MM.1S (cell line): Measurements from ENCODE around the gene LZTS3.

ENCODE experiments used
- DNase-seq: peaks from one replicate; pipeline ENCODE4 v3.0.0-alpha.2; 2015
- H2AFZ ChIP-seq: fragments of 300-600 bp; sonication (generic); 2 replicates; pipeline ENCODE4 v1.6.0; 2016; ENCODE audit warnings: antibody characterized with exemption, low read length
- H3F3A ChIP-seq: fragments of 300-600 bp; sonication (generic); 2 replicates; pipeline ENCODE4 v1.6.1; 2016; ENCODE audit warnings: mild to moderate bottlenecking, antibody characterized with exemption, low read length, moderate library complexity, mixed read lengths; ENCODE audit not compliant: insufficient read depth
- H3K27ac ChIP-seq: fragments of 300-600 bp; sonication (generic); 2 replicates; pipeline ENCODE4 v1.5.1; 2016; ENCODE audit warnings: mild to moderate bottlenecking, low read length
- H3K27me3 ChIP-seq: fragments of 300-600 bp; sonication (generic); replicated peaks from 2 replicates; pipeline ENCODE4 v1.6.0; 2016; ENCODE audit warnings: low read length; ENCODE audit not compliant: insufficient read depth
- H3K36me3 ChIP-seq: fragments of 300-600 bp; sonication (generic); replicated peaks from 2 replicates; pipeline ENCODE4 v1.6.1; 2016; ENCODE audit warnings: mild to moderate bottlenecking, low read length, mixed read lengths; ENCODE audit not compliant: insufficient read depth
- H3K4me1 ChIP-seq: fragments of 300-600 bp; sonication (generic); 2 replicates; pipeline ENCODE4 v1.6.1; 2016; ENCODE audit warnings: low read length, mixed read lengths
- H3K4me2 ChIP-seq: fragments of 300-600 bp; sonication (generic); 2 replicates; pipeline ENCODE4 v1.6.0; 2016; ENCODE audit warnings: low read depth, low read length
- H3K4me3 ChIP-seq: fragments of 300-600 bp; sonication (generic); 2 replicates; pipeline ENCODE4 v1.5.1; 2016; ENCODE audit warnings: low read length, mixed read lengths
- H3K79me2 ChIP-seq: fragments of 300-600 bp; sonication (generic); 2 replicates; pipeline ENCODE4 v1.6.1; 2016; ENCODE audit warnings: mixed run types, low read length, mixed read lengths
- H3K9ac ChIP-seq: fragments of 300-600 bp; sonication (generic); 2 replicates; pipeline ENCODE4 v1.6.1; 2016; ENCODE audit warnings: low read length, mixed read lengths
- H3K9me2 ChIP-seq: fragments of 300-600 bp; sonication (generic); replicated peaks from 2 replicates; pipeline ENCODE4 v1.6.1; 2016; ENCODE audit warnings: mild to moderate bottlenecking, low read length, mixed read lengths; ENCODE audit not compliant: insufficient read depth
- H3K9me3 ChIP-seq: fragments of 300-600 bp; sonication (generic); replicated peaks from 2 replicates; pipeline ENCODE4 v1.6.1; 2016; ENCODE audit warnings: mild to moderate bottlenecking, low read length, mixed read lengths; ENCODE audit not compliant: insufficient read depth
- H4K20me1 ChIP-seq: fragments of 300-600 bp; sonication (generic); 2 replicates; pipeline ENCODE4 v1.6.1; 2016; ENCODE audit warnings: mild to moderate bottlenecking, low read length, moderate library complexity, mixed read lengths; ENCODE audit not compliant: insufficient read depth
- CTCF ChIP-seq: fragments of 300-600 bp; sonication (generic); IDR thresholded peaks from 2 replicates; pipeline ENCODE4 v1.5.1; 2016; ENCODE audit warnings: antibody characterized with exemption, low read length, mixed read lengths
- EZH2 ChIP-seq: fragments of 300-600 bp; sonication (generic); optimal IDR thresholded peaks from 2 replicates; pipeline ENCODE3; 2017; ENCODE audit warnings: low read depth, mild to moderate bottlenecking, antibody characterized with exemption, low read length, mixed read lengths
- EZH2phosphoT487 ChIP-seq: fragments of 300-600 bp; sonication (generic); IDR thresholded peaks from 2 replicates; pipeline ENCODE4 v1.6.1; 2018; ENCODE audit warnings: antibody characterized with exemption, low read length

Gene LZTS3

DNA sequence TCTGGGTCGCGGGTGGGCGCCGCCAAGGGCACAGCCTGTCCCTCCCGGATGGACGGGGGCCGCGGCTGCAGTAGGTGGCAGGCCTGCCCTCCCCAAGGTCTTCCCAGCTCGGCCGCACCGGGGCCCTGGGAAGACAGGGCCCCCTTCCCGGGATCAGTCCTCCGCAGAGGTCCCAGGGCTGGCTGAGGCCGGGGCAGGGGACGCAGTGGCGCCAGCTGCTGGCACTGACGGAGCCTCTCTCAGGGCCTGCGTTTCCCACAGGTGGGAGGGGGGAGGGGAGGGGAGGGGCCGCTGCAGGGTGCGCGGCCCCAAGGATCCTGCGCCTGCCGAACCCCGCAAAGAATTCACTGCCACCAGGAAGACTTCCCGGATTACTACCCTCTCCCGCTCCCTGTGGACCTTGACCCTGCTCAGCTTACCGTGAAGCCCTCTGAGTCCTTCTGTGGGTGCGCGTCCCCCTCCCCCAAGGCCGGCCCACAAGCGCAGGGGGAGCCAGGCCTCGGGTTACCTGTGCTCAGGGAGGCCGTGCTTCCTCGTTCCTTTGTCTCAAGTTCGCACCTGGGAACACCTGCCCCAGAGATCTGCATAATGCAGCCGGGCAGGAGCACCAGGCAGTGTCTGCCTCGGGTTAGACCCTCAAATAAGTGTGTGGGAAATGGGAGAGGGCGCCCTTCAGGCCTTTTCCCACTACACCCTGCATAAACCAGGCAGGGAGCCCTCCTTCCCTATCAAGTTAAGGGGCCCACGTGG, 5.1 kb downstream of the LZTS3 start:
- H3K4me2 ChIP-seq: no peak overlapping the region

DNA sequence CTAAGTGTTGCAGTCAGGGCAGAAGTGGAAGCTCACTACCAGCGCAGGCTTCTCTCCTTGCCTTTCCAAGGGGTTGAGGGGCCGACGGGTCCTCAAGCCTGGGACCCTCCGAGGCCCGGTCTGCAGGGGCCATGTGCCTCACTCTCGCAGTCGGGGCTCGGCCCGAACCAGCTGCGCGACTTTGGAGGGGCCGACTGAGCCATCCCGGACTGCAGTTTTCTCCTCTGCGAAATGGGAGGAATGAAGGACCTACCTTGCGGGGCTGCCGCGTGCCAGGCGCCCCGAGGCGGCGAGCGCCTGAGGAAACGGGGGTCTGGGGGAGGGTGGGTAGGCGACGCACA, 5.6 kb downstream of the LZTS3 start:
- Histone ChIP-seq H3K9me2 (no peaks in the 10 kb centered on the region), H3F3A (no peaks in the 10 kb centered on the region), H3K4me1 (no peaks in the 10 kb centered on the region), H3K27me3 (peaks cover 50% of the 10 kb centered on the region), H3K9ac (no peak overlapping the region), H3K4me2 (no peak overlapping the region), H3K27ac (no peak overlapping the region), H3K9me3 (no peaks in the 10 kb centered on the region), H3K79me2 (no peaks in the 10 kb centered on the region), H3K4me3 (no peak overlapping the region), H2AFZ (no peak overlapping the region), H4K20me1 (no peaks in the 10 kb centered on the region), H3K36me3 (no peaks in the 10 kb centered on the region)
- no peak for TF ChIP-seq EZH2phosphoT487
- DNase-seq: no peak

More for the DNA sequence above, 5.1 kb downstream of the LZTS3 start:
- Histone ChIP-seq H3K36me3 (no peaks in the 10 kb centered on the region), H4K20me1 (no peaks in the 10 kb centered on the region), H3F3A (no peaks in the 10 kb centered on the region), H3K4me3 (no peak overlapping the region), H2AFZ (no peak overlapping the region), H3K9me3 (no peaks in the 10 kb centered on the region), H3K9ac (no peak overlapping the region), H3K27me3 (peaks cover 50% of the 10 kb centered on the region), H3K79me2 (no peaks in the 10 kb centered on the region), H3K9me2 (no peaks in the 10 kb centered on the region), H3K4me1 (no peaks in the 10 kb centered on the region), H3K27ac (no peak overlapping the region)
- DNase-seq: no peak
- TF ChIP-seq EZH2 (no peak), EZH2phosphoT487 (no peak), CTCF (no peak)

GRCh38 chr20:3166913-3167342, 6.4 kb downstream of the LZTS3 start:
- no peaks in the 10 kb centered on the region for H3K9me3 ChIP-seq
- no peak overlapping the region for H3K4me3 ChIP-seq
- H3K4me2 ChIP-seq: no peak overlapping the region
- no peak for DNase-seq
- no peaks in the 10 kb centered on the region for H4K20me1 ChIP-seq
- H3K9me2 ChIP-seq: no peaks in the 10 kb centered on the region
- no peak for TF ChIP-seq EZH2phosphoT487
- H3K79me2 ChIP-seq: no peaks in the 10 kb centered on the region
- no peak overlapping the region for H3K27ac ChIP-seq
- no peaks in the 10 kb centered on the region for H3K4me1 ChIP-seq
- H3K36me3 ChIP-seq: no peaks in the 10 kb centered on the region
- no peak overlapping the region for H2AFZ ChIP-seq
- no peak overlapping the region for H3K9ac ChIP-seq
- H3F3A ChIP-seq: no peaks in the 10 kb centered on the region
- peaks cover 42% of the 10 kb centered on the region for H3K27me3 ChIP-seq

GRCh38 chr20:3166338-3166912, 6.9 kb downstream of the LZTS3 start:
- Histone ChIP-seq H3K4me3 (no peak overlapping the region), H4K20me1 (no peaks in the 10 kb centered on the region), H3K4me1 (no peaks in the 10 kb centered on the region), H3K79me2 (no peaks in the 10 kb centered on the region), H3K36me3 (no peaks in the 10 kb centered on the region), H3K9me3 (no peaks in the 10 kb centered on the region), H2AFZ (no peak overlapping the region), H3K27me3 (peaks cover 37% of the 10 kb centered on the region), H3K27ac (no peak overlapping the region), H3K9ac (no peak overlapping the region), H3K9me2 (no peaks in the 10 kb centered on the region), H3K4me2 (no peak overlapping the region), H3F3A (no peaks in the 10 kb centered on the region)
- TF ChIP-seq EZH2phosphoT487 (no peak), EZH2 (no peak), CTCF (no peak)
- no peak for DNase-seq
